HFFc6 (cell line): ENCODE data around the gene SP2. TPM values are rescaled to one million over a fixed set of nuclear protein-coding genes. Genes with fewer than 3 reads are reported as not detected.

Experiments
- DNase-seq: peaks from one replicate; pipeline ENCODE4 v3.0.0-alpha.2; 2018
- H3K27ac Mint-ChIP-seq: 2 replicates; pipeline ENCODE4 v1.8.0; 2020; ENCODE audit warnings: mild to moderate bottlenecking, mixed read lengths
- H3K27me3 Mint-ChIP-seq: 2 replicates; pipeline ENCODE4 v1.8.0; 2021; ENCODE audit warnings: mild to moderate bottlenecking, moderate library complexity, mixed read lengths; ENCODE audit not compliant: insufficient read depth
- H3K36me3 Mint-ChIP-seq: 2 replicates; pipeline ENCODE4 v1.8.0; 2021; ENCODE audit warnings: low read depth, mixed read lengths
- H3K4me1 Mint-ChIP-seq: 2 replicates; pipeline ENCODE4 v1.8.0; 2020; ENCODE audit warnings: low read depth, mixed read lengths
- H3K4me3 Mint-ChIP-seq: 2 replicates; pipeline ENCODE4 v1.8.0; 2020; ENCODE audit warnings: mild to moderate bottlenecking, moderate library complexity, mixed read lengths
- H3K9me3 Mint-ChIP-seq: 2 replicates; pipeline ENCODE4 v1.8.0; 2020; ENCODE audit warnings: mild to moderate bottlenecking, mixed read lengths
- total RNA-seq, 6 experiments: library from RNA; stranded (reverse); fragmentation: NEBNext Ultra II Directional; extraction: Animal tissue kit (Norgen Biotek cat#: 25700); gene quantifications; 2 replicates in 1 of 6; 3 replicates in 5 of 6; pipeline ENCODE4 v1.2.3, GENCODE V29; 2021
- TF ChIP-seq, protein P1 (sequence below): fragments of 200-600 bp; sonication (generic); IDR thresholded peaks from 2 replicates; pipeline ENCODE4 v1.5.0; 2021; ENCODE audit warnings: antibody characterized with exemption, mild to moderate bottlenecking

SP2 gene
- total RNA-seq, 6 experiments from 2014 or later = 10.7 to 17.5 (median 16.4) TPM

DNA sequence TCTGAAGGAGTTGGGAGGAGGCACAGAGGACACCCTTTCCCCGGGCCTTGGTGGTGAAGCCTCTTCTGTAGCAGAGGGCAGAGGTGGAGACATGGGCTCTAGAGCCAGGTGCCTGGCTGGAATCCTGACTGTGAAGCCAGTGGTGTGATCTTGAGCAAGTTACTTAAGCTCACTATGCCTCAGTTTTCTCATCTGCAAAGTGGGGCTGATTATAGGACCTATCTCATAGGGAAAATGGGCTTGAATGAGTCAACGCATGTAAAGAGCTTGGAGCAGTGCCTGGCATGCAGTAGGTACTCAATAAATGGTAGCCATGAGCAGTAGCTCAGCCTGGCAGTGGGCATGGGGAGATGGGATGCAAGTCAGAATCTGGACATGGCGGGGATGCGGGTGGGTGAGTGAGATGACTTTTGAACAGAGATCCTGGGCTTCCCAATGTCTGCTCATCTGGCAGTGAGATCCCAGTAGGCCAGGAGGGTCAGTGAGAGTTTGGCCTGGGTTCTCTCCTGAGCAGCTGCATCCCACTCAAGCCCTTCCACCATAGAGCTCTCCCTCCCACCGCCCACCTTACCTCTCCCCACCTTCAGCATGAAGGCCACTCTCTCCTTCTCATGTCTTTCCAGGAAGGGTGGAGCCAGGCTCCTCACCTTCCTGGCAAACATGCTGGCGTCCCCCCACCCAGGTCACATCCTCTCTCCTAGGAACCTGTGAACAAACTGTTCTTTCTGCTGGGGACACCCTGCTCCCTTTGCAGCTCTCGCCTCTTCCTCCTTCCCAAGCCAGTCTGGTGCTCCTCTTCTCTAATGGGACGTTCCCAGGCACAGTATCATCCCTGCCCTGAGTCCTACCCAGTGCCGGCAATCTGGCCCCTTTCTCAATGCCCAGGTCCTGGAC lies 13.1 kb upstream of the SP2 start:
- H3K27ac Mint-ChIP-seq = peak overlapping the region; percentile 49; the same call in 1 of the 2 replicates
- H3K27me3 Mint-ChIP-seq = peaks cover 4% of the 10 kb centered on the region; the same call in 1 of the 2 replicates
- TF ChIP-seq, protein P1, sequence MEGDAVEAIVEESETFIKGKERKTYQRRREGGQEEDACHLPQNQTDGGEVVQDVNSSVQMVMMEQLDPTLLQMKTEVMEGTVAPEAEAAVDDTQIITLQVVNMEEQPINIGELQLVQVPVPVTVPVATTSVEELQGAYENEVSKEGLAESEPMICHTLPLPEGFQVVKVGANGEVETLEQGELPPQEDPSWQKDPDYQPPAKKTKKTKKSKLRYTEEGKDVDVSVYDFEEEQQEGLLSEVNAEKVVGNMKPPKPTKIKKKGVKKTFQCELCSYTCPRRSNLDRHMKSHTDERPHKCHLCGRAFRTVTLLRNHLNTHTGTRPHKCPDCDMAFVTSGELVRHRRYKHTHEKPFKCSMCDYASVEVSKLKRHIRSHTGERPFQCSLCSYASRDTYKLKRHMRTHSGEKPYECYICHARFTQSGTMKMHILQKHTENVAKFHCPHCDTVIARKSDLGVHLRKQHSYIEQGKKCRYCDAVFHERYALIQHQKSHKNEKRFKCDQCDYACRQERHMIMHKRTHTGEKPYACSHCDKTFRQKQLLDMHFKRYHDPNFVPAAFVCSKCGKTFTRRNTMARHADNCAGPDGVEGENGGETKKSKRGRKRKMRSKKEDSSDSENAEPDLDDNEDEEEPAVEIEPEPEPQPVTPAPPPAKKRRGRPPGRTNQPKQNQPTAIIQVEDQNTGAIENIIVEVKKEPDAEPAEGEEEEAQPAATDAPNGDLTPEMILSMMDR = no peak
- no peaks in the 10 kb centered on the region for H3K36me3 Mint-ChIP-seq
- no peak overlapping the region; the same call in 1 of the 2 replicates for H3K4me3 Mint-ChIP-seq
- peaks cover 36% of the 10 kb centered on the region for H3K4me1 Mint-ChIP-seq
- no peak for DNase-seq
- no peaks in the 10 kb centered on the region for H3K9me3 Mint-ChIP-seq

DNA sequence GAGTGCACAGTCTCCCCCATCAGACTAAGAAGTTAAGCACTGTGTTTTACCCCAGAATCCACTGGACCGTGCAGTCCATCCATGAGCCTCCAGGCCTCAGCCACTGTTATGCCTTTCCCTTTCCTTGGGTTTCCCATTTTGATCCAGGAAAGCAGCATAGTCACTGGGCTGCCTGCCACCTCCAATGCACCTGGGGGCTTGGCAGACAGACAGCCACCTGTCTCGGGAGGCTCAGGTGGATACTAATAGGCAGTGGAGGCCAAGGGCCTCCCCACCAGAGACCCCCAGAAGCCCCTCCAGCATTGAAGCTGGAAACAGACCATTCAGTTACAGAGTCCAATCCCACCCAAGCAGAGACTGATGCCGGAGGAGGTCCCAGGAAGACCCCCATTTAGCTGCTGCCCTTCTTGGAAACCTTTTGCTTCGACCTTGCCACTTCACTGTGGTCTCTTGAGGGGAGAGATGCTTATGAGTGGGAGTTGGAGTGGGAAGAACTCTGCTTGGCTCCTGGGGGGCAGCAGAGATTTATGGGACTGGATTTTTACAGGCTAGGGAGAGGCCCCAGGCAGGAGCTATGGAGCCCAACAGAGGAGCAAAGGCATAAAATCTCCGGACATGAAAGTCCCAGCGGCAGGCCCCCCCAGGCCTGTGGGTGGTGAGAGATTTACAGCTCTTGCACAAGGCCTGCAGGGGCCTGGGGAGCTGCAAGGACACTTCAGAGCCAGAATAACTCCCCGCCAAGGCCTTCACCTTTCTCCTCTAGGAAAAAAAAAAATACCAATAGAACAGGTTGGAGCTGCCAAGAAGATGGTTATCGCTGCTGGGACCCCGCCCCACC lies 12.2 kb upstream of the SP2 start:
- Mint-ChIP-seq H3K36me3 (no peaks in the 10 kb centered on the region), H3K27ac (peak overlapping the region; percentile 27; the same call in 1 of the 2 replicates), H3K4me1 (peaks cover 28% of the 10 kb centered on the region), H3K9me3 (no peaks in the 10 kb centered on the region), H3K4me3 (no peak overlapping the region), H3K27me3 (peaks cover 2% of the 10 kb centered on the region; the same call in 1 of the 2 replicates)
- no peak for DNase-seq
- TF ChIP-seq, protein P1 = no peak

DNA sequence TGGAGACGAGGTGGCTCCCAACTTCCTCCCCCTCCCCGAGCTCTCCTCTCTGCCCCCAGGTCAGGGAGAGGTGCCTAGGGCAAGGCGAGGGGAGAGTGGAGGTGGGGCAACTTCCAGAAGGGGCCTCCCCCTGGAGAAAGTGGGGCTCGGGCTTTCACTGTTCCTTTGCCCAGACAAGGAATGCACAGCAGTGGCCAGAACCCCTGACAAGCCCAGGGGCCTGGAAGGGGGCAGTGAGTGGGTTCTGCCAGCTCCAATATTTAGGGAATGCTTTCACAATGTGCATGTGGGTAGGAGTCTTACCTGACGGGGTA lies 11.7 kb upstream of the SP2 start:
- TF ChIP-seq, protein P1 = no peak
- H3K4me3 Mint-ChIP-seq = no peak overlapping the region
- no peak for DNase-seq
- no peak overlapping the region for H3K27ac Mint-ChIP-seq
- no peaks in the 10 kb centered on the region for H3K36me3 Mint-ChIP-seq
- H3K9me3 Mint-ChIP-seq = no peaks in the 10 kb centered on the region
- H3K27me3 Mint-ChIP-seq = peaks cover 2% of the 10 kb centered on the region; the same call in 1 of the 2 replicates
- H3K4me1 Mint-ChIP-seq = peaks cover 22% of the 10 kb centered on the region

DNA sequence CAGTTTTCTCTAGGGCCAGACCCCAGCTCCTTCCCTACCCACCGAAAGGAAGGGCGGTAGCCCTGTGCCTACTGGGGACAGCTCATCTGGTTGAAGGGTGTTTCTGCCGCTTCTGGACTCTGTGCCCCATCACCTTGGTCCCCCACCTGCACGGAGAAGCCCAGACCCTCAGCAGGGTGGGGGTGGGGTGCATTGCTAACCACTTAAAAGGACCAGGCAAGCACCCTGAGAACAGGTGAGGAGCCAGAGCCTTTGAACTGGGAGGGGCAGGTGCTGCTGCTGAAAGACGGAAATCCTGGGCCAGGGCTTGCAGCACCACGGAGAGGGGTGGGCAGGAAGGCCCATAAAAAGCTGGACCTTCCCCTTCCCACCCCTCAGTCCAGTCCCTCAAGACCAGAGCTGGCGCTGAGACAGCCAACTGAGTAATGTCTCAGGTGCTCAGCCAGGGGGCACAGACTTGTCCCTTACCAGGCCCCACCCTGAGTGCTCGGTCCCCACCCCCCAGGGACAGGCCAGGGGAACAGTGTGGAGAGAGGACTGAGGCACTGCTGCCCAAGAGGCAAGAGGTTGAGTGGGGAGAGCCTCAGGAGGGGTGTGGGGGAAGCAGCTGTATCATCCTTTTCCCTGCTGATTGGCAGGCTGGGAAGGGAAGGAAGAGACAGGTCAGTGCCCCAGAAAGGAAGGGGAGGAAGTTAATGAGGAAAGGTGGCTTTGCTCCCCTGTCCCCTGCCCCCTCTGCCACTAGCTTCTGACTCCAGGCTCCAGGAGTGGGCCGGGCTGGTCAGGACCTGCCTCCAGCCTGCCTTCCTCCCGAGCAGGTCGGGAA lies 10.9 kb upstream of the SP2 start:
- Mint-ChIP-seq H3K4me3 (no peak overlapping the region), H3K36me3 (no peaks in the 10 kb centered on the region), H3K27me3 (peaks cover 2% of the 10 kb centered on the region; the same call in 1 of the 2 replicates), H3K27ac (no peak overlapping the region), H3K4me1 (peaks cover 22% of the 10 kb centered on the region), H3K9me3 (no peaks in the 10 kb centered on the region)
- DNase-seq = no peak
- TF ChIP-seq, protein P1 = no peak

DNA sequence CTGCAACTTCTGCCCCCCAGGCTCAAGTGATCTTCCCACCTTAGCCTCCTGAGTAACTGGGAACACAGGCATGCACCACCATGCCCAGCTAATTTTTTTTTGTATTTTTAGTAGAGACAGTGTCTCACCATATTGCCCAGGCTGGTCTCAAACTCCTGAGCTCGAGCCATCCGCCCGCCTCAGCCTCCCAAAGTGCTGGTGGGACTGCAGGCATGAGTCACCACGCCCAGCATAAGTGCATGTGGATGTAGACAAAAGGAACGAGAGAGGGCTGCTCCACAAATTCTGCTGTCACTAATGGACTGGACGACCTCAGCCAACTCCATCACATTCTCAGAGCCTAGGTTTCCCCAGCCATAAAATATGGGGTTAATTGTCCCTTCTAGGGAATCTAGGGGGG lies 7.7 kb upstream of the SP2 start:
- Mint-ChIP-seq H3K4me3 (no peak overlapping the region), H3K27ac (no peak overlapping the region), H3K27me3 (no peaks in the 10 kb centered on the region)

More for the DNA sequence above, 7.7 kb upstream of the SP2 start:
- DNase-seq = no peak
- Mint-ChIP-seq H3K9me3 (no peaks in the 10 kb centered on the region), H3K4me1 (peaks cover 4% of the 10 kb centered on the region; the same call in 1 of the 2 replicates), H3K36me3 (no peaks in the 10 kb centered on the region)
- TF ChIP-seq, protein P1 = no peak
